H9 (cell line): ENCODE data around the gene NARF. TPM values are rescaled to one million over a fixed set of nuclear protein-coding genes. Genes with fewer than 3 reads are reported as not detected.
"Not testable (repeated sequence)": the region's sequence is repeated elsewhere in the genome, so short reads cannot be mapped to it uniquely, and the experiment has no call there.

Source experiments
- DNase-seq: peaks from one replicate; pipeline ENCODE4 v3.0.0-alpha.2; 2017
- H2AFZ ChIP-seq: one replicate; pipeline ENCODE4 v1.6.1; 2013; ENCODE audit warnings: mild to moderate bottlenecking, low read length, control low read depth, moderate library complexity
- H2AK5ac ChIP-seq: 2 replicates; pipeline ENCODE4 v1.6.1; 2013; ENCODE audit warnings: low read length, control low read depth, mixed read lengths; ENCODE audit not compliant: insufficient read length
- H2BK120ac ChIP-seq: one replicate; pipeline ENCODE4 v1.6.1; 2013; ENCODE audit warnings: low read depth, mild to moderate bottlenecking, low read length, control low read depth, inconsistent platforms; ENCODE audit not compliant: poor library complexity, severe bottlenecking
- H2BK12ac ChIP-seq: 2 replicates; pipeline ENCODE4 v1.6.1; 2013; ENCODE audit warnings: low read length, control low read depth, mixed read lengths, low read depth; ENCODE audit not compliant: insufficient read length
- H2BK15ac ChIP-seq: 2 replicates; pipeline ENCODE4 v1.6.1; 2013; ENCODE audit warnings: low read depth, low read length, control low read depth
- H2BK20ac ChIP-seq: one replicate; pipeline ENCODE4 v1.6.1; 2013; ENCODE audit warnings: low read depth, mild to moderate bottlenecking, low read length, control low read depth, inconsistent platforms; ENCODE audit not compliant: poor library complexity, severe bottlenecking
- H2BK5ac ChIP-seq: 2 replicates; pipeline ENCODE4 v1.6.1; 2013; ENCODE audit warnings: low read length, control low read depth, mixed read lengths; ENCODE audit not compliant: insufficient read length
- H3K14ac ChIP-seq: 2 replicates; pipeline ENCODE4 v1.6.1; 2013; ENCODE audit warnings: low read length, control low read depth; ENCODE audit not compliant: insufficient read depth
- H3K18ac ChIP-seq: 2 replicates; pipeline ENCODE4 v1.6.1; 2013; ENCODE audit warnings: low read depth, mild to moderate bottlenecking, mixed read lengths, low read length, control low read depth; ENCODE audit not compliant: insufficient read length
- H3K23ac ChIP-seq: 2 replicates; pipeline ENCODE4 v1.6.1; 2013; ENCODE audit warnings: low read length, control low read depth, mixed read lengths, low read depth; ENCODE audit not compliant: insufficient read length
- H3K23me2 ChIP-seq: 2 replicates; pipeline ENCODE4 v1.6.1; 2013; ENCODE audit warnings: low read depth, mild to moderate bottlenecking, mixed read lengths, low read length, control low read depth; ENCODE audit not compliant: insufficient read length, poor library complexity, severe bottlenecking
- H3K27ac ChIP-seq: 2 replicates; pipeline ENCODE4 v1.5.1; 2013; ENCODE audit warnings: low read length, control low read depth, mixed read lengths, low read depth; ENCODE audit not compliant: insufficient read length
- H3K27me3 ChIP-seq: 2 replicates; pipeline ENCODE4 v1.6.1; 2013; ENCODE audit warnings: low read length, control low read depth, inconsistent platforms; ENCODE audit not compliant: insufficient read depth
- H3K4ac ChIP-seq: 2 replicates; pipeline ENCODE4 v1.6.1; 2013; ENCODE audit warnings: low read depth, mild to moderate bottlenecking, control low read depth, inconsistent platforms, low read length, moderate library complexity
- H3K4me1 ChIP-seq: 2 replicates; pipeline ENCODE4 v1.6.1; 2013; ENCODE audit warnings: low read length, control low read depth, inconsistent platforms; ENCODE audit not compliant: insufficient read depth
- H3K4me2 ChIP-seq: 2 replicates; pipeline ENCODE4 v1.6.1; 2013; ENCODE audit warnings: low read length, control low read depth, mixed read lengths; ENCODE audit not compliant: insufficient read length, insufficient read depth
- H3K56ac ChIP-seq: 2 replicates; pipeline ENCODE4 v1.6.1; 2013; ENCODE audit warnings: low read depth, mild to moderate bottlenecking, mixed read lengths, low read length, control low read depth; ENCODE audit not compliant: insufficient read length
- H3K79me1 ChIP-seq: 2 replicates; pipeline ENCODE4 v1.6.1; 2013; ENCODE audit warnings: low read depth, mild to moderate bottlenecking, moderate library complexity, low read length, control low read depth, inconsistent platforms; ENCODE audit not compliant: insufficient read depth, poor library complexity, severe bottlenecking
- H3K79me2 ChIP-seq: 2 replicates; pipeline ENCODE4 v1.6.1; 2013; ENCODE audit warnings: low read length, control low read depth, inconsistent platforms; ENCODE audit not compliant: insufficient read depth
- H3K9ac ChIP-seq: 2 replicates; pipeline ENCODE4 v1.6.1; 2013; ENCODE audit warnings: low read length, control low read depth, mixed read lengths; ENCODE audit not compliant: insufficient read length; ENCODE audit errors: extremely low read depth
- H3K9me3 ChIP-seq: one replicate; pipeline ENCODE4 v1.6.1; 2013; ENCODE audit warnings: low read depth, low read length, inconsistent platforms; ENCODE audit not compliant: control insufficient read depth
- H3T11ph ChIP-seq: one replicate; pipeline ENCODE4 v1.6.1; 2013; ENCODE audit warnings: mild to moderate bottlenecking, low read length, control low read depth, inconsistent platforms
- H4K20me1 ChIP-seq: one replicate; pipeline ENCODE4 v1.6.1; 2013; ENCODE audit not compliant: control insufficient read depth, insufficient read length, insufficient read depth
- H4K5ac ChIP-seq: 2 replicates; pipeline ENCODE4 v1.6.1; 2013; ENCODE audit warnings: low read depth, mild to moderate bottlenecking, mixed read lengths, low read length, control low read depth; ENCODE audit not compliant: insufficient read length
- H4K8ac ChIP-seq: replicated peaks from 2 replicates; pipeline ENCODE4 v1.6.1; 2013; ENCODE audit warnings: low read length, control low read depth, mixed read lengths, low read depth; ENCODE audit not compliant: insufficient read length
- H4K91ac ChIP-seq: 2 replicates; pipeline ENCODE4 v1.6.1; 2013; ENCODE audit warnings: low read depth, mild to moderate bottlenecking, moderate library complexity, mixed read lengths, low read length, control low read depth; ENCODE audit not compliant: insufficient read length
- H3K27ac Mint-ChIP-seq, 3 experiments: 2 replicates in 2 of 3; 3 replicates in 1 of 3; pipeline ENCODE4 v1.8.0; 2020 to 2021; ENCODE audit warnings: mixed read lengths in 3 of 3, mild to moderate bottlenecking in 1 of 3, moderate library complexity in 1 of 3
- H3K27me3 Mint-ChIP-seq: 2 replicates; pipeline ENCODE4 v1.8.0; 2021; ENCODE audit warnings: low read depth, mild to moderate bottlenecking, moderate library complexity, mixed read lengths
- H3K36me3 Mint-ChIP-seq, 3 experiments: 2 replicates in 2 of 3; 3 replicates in 1 of 3; pipeline ENCODE4 v1.8.0; 2020 to 2021; ENCODE audit warnings: low read depth in 3 of 3, mixed read lengths in 3 of 3; ENCODE audit not compliant: insufficient read depth in 1 of 3
- H3K4me1 Mint-ChIP-seq, 2 experiments: 2 replicates each; pipeline ENCODE4 v1.8.0; 2020; ENCODE audit warnings: mixed read lengths in 2 of 2
- H3K4me3 Mint-ChIP-seq, 2 experiments: 2 replicates in 1 of 2; 3 replicates in 1 of 2; pipeline ENCODE4 v1.8.0; 2020 to 2021; ENCODE audit warnings: mild to moderate bottlenecking in 2 of 2, mixed read lengths in 2 of 2, moderate library complexity in 1 of 2
- H3K9me3 Mint-ChIP-seq, 2 experiments: 2 replicates in 1 of 2; 3 replicates in 1 of 2; pipeline ENCODE4 v1.8.0; 2020; ENCODE audit warnings: mild to moderate bottlenecking in 2 of 2, mixed read lengths in 2 of 2, moderate library complexity in 1 of 2
- WGBS: extraction: QIAGEN DNeasy Blood & Tissue Kit; methylation state at CpG from one replicate; pipeline ENCODE4 v1.1.7; 2013; ENCODE audit warnings: missing lambda C conversion rate, low lambda C conversion rate, mixed read lengths; ENCODE audit not compliant: insufficient read length; ENCODE audit errors: extremely low coverage; 5-methylcytosine and 5-hydroxymethylcytosine counted together
- total RNA-seq: library from RNA; stranded (reverse); gene quantifications from 2 replicates; pipeline ENCODE4 v1.2.1, GENCODE V29; 2021
- TF ChIP-seq, protein P1 (sequence below): fragments of 200-600 bp; sonication (generic); conservative IDR thresholded peaks from 3 replicates; pipeline ENCODE4 v1.8.0; 2021; ENCODE audit warnings: antibody characterized with exemption, mild to moderate bottlenecking

NARF gene
- total RNA-seq, 1 experiment from 2014 or later = 124 TPM

DNA sequence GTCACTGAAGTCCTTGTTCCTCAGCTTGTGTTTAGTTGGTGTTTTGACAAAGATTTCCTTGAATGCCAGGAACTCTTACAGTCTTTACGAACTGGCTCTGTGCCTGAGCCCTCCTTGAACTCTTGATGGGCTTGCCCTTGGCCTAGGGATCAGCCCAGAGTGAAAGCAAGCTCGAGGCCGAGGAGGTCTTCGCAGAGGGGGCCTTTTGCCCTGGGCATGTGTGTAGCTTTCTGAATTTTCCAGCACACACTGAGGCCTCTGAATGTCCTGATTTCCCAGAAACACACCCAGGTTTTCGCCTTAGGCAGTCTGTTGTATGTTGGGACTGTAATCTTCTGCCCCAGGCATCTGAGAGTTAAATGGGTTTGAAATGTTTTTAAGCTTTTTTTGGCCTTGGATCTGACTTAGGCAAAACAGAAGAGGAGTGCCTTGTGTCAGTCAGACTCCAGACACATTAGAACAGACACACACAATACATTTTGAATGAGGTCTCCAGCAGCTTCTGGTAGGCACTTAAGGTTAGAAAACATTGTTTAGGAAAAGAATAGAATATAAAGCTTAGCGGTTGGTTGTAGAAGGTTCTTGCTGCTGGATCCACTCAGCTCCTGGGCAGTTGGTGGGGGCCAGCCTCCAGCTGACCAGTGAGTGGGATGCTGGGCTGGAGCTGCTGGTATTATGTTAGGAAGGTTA, 78.1 kb downstream of the NARF start:
- WGBS = no CpG with 5 or more reads among the region's 6 CpGs
- no peak for DNase-seq
- Histone ChIP-seq H4K91ac (no peak overlapping the region), H2BK120ac (no peak overlapping the region), H2BK15ac (no peak overlapping the region), H3K9me3 (no peaks in the 10 kb centered on the region), H3K23me2 (no peaks in the 10 kb centered on the region), H3K79me2 (peaks cover 68% of the 10 kb centered on the region; the same call in 1 of the 2 replicates), H3K14ac (peak overlapping the region; percentile 48; the same call in 1 of the 2 replicates), H4K20me1 (peaks cover 4% of the 10 kb centered on the region), H3K4me2 (no peak overlapping the region), H3T11ph (no peak overlapping the region), H2BK5ac (no peak overlapping the region), H3K79me1 (no peaks in the 10 kb centered on the region), H3K23ac (no peak overlapping the region), H3K4me1 (0 out of 2 replicates have a peak, but pooled peaks cover 4% of the 10 kb centered on the region), H4K5ac (no peak overlapping the region), H3K18ac (no peak overlapping the region), H3K4ac (no peak overlapping the region), H3K56ac (no peak overlapping the region), H2BK12ac (no peak overlapping the region), H3K27ac (peak overlapping the region; percentile 33), H4K8ac (no peak overlapping the region), H3K9ac (no peak overlapping the region), H3K27me3 (no peaks in the 10 kb centered on the region), H2AFZ (no peak overlapping the region), H2AK5ac (no peak overlapping the region), H2BK20ac (no peak overlapping the region)
- Mint-ChIP-seq H3K36me3 (peaks cover 0 to under 1% (median 0%) of the 10 kb centered on the region in 3 experiments; a peak in 3 of 7 replicates), H3K27ac (peak overlapping the region in 2 of 3 experiments; percentile 27 to 90; a peak in 5 of 7 replicates), H3K4me1 (peaks cover 34 to 40% of the 10 kb centered on the region in 2 experiments), H3K9me3 (no peaks in the 10 kb centered on the region), H3K4me3 (no peak overlapping the region), H3K27me3 (no peaks in the 10 kb centered on the region)
- TF ChIP-seq, protein P1, sequence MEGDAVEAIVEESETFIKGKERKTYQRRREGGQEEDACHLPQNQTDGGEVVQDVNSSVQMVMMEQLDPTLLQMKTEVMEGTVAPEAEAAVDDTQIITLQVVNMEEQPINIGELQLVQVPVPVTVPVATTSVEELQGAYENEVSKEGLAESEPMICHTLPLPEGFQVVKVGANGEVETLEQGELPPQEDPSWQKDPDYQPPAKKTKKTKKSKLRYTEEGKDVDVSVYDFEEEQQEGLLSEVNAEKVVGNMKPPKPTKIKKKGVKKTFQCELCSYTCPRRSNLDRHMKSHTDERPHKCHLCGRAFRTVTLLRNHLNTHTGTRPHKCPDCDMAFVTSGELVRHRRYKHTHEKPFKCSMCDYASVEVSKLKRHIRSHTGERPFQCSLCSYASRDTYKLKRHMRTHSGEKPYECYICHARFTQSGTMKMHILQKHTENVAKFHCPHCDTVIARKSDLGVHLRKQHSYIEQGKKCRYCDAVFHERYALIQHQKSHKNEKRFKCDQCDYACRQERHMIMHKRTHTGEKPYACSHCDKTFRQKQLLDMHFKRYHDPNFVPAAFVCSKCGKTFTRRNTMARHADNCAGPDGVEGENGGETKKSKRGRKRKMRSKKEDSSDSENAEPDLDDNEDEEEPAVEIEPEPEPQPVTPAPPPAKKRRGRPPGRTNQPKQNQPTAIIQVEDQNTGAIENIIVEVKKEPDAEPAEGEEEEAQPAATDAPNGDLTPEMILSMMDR = no peak

DNA sequence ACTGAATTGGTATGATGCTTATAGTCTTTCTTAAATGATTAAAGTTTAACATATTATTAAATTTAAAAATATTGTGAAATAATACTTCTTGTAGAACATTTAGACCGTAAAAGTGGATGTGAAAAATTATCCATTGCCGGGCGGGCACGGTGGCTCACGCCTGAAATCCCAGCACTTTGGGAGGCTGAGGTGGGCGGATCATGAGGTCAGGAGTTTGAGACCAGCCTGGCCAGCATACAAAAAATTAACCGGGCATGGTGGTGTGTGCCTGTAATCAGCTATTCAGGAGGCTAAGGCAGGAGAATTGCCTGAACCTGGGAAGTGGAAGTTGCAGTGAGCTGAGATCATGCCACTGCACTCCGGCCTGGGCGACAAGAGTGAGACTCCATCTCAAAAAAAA, 78.7 kb downstream of the NARF start:
- H3K18ac ChIP-seq, H3K9ac ChIP-seq, H3K4me1 ChIP-seq, H4K8ac ChIP-seq, H3K79me1 ChIP-seq, H3K23ac ChIP-seq, H2AFZ ChIP-seq, H2BK12ac ChIP-seq, H3K4me3 Mint-ChIP-seq, H4K91ac ChIP-seq, H2AK5ac ChIP-seq, H3T11ph ChIP-seq, H3K56ac ChIP-seq, H3K4ac ChIP-seq, H2BK20ac ChIP-seq, H3K23me2 ChIP-seq, H3K27ac ChIP-seq, H3K27ac Mint-ChIP-seq, H2BK120ac ChIP-seq, H3K9me3 Mint-ChIP-seq, H2BK5ac ChIP-seq, H2BK15ac ChIP-seq, DNase-seq, H3K14ac ChIP-seq, H3K36me3 Mint-ChIP-seq, H3K27me3 ChIP-seq, H3K4me2 ChIP-seq, H3K27me3 Mint-ChIP-seq, H3K9me3 ChIP-seq, H4K20me1 ChIP-seq, H4K5ac ChIP-seq: not testable (repeated sequence)
- H3K79me2 ChIP-seq = peaks cover 66% of the 10 kb centered on the region; the same call in 1 of the 2 replicates
- H3K4me1 Mint-ChIP-seq = peaks cover 34 to 40% of the 10 kb centered on the region in 2 experiments
- no CpG with 5 or more reads among the region's 9 CpGs for WGBS
